ENCODE results near the gene MMD2.

- TF ChIP-seq FOXP2 (optimal IDR thresholded peaks at IDR 0.05; ENCODE audit: borderline replicate concordance, extremely low read depth, extremely low read length, insufficient read depth) (no peak), POLR2AphosphoS5 (IDR thresholded peaks at IDR 0.05; ENCODE audit: low read depth, low read length) (no peak), REST (IDR thresholded peaks at IDR 0.05; ENCODE audit: insufficient read depth in 1 of 2, low read depth in 2 of 2, low read length in 2 of 2) (no peak)
These were observed 7.7 kb downstream of the MMD2 start for GRCh38 chr7:4951304-4951703.
